GM06990 (cell line): ENCODE data around the gene BCAS3.

Experiments
- DNase-seq: peaks from one replicate; pipeline ENCODE4 v3.0.0-alpha.2; 2011; ENCODE audit not compliant: insufficient read length; ENCODE audit errors: extremely low read depth
- H3K27me3 ChIP-seq: replicated peaks from 2 replicates; pipeline ENCODE4 v1.6.0; 2011; ENCODE audit warnings: low read length; ENCODE audit not compliant: control insufficient read depth, insufficient read depth
- H3K36me3 ChIP-seq: 2 replicates; pipeline ENCODE4 v1.5.1; 2011; ENCODE audit warnings: low read length; ENCODE audit not compliant: control insufficient read depth, insufficient read depth
- H3K4me3 ChIP-seq: replicated peaks from 2 replicates; pipeline ENCODE4 v1.5.1; 2011; ENCODE audit warnings: low read depth, mild to moderate bottlenecking, control low read depth, low read length
- CTCF ChIP-seq: IDR thresholded peaks from 2 replicates; pipeline ENCODE4 v1.5.1; 2011; ENCODE audit warnings: low read length, control low read depth, mild to moderate bottlenecking, inconsistent platforms; ENCODE audit not compliant: insufficient read depth, poor library complexity, severe bottlenecking

The BCAS3 gene

GRCh38 chr17:61361084-61361483 lies 683.4 kb downstream of the BCAS3 start:
- no peaks in the 10 kb centered on the region for H3K36me3 ChIP-seq
- DNase-seq: no peak
- H3K4me3 ChIP-seq: no peak overlapping the region
- no peak for TF ChIP-seq CTCF
- no peaks in the 10 kb centered on the region for H3K27me3 ChIP-seq

GRCh38 chr17:61362396-61362795 lies 684.7 kb downstream of the BCAS3 start:
- H3K27me3 ChIP-seq: no peaks in the 10 kb centered on the region
- H3K36me3 ChIP-seq: no peaks in the 10 kb centered on the region
- H3K4me3 ChIP-seq: no peak overlapping the region
- TF ChIP-seq CTCF: no peak
- DNase-seq: no peak

- no peak overlapping the region for H3K4me3 ChIP-seq
- no peak for DNase-seq
- no peaks in the 10 kb centered on the region for H3K27me3 ChIP-seq
- no peaks in the 10 kb centered on the region for H3K36me3 ChIP-seq
- TF ChIP-seq CTCF: no peak
Measured at GRCh38 chr17:61362852-61363600, 685.4 kb downstream of the BCAS3 start.

- no peak overlapping the region for H3K4me3 ChIP-seq
- H3K27me3 ChIP-seq: no peaks in the 10 kb centered on the region
- no peak for DNase-seq
- no peaks in the 10 kb centered on the region for H3K36me3 ChIP-seq
- no peak for TF ChIP-seq CTCF
Measured at GRCh38 chr17:61363601-61364462, 686.2 kb downstream of the BCAS3 start.

- no peak for DNase-seq
- no peaks in the 10 kb centered on the region for H3K36me3 ChIP-seq
- TF ChIP-seq CTCF: no peak
- H3K4me3 ChIP-seq: no peak overlapping the region
- H3K27me3 ChIP-seq: no peaks in the 10 kb centered on the region; the same call in 1 of the 2 replicates
Measured at GRCh38 chr17:61364463-61364846, 686.8 kb downstream of the BCAS3 start.
